Activated naive CD4-positive, alpha-beta T cell treated with anti-CD3 and anti-CD28 coated beads, Interleukin-2, amount 10 ng/mL, durations not matched to agents 7 days and 5 days (primary cell): ENCODE results near the gene PCP4L1.
"Not testable (repeated sequence)": the region's sequence is repeated elsewhere in the genome, so short reads cannot be mapped to it uniquely, and the experiment has no call there.

Source experiments
- CTCF ChIA-PET: fragments of 350-600 bp; sonication (Branson Sonifier 250); formaldehyde crosslinking; loops from one replicate; lab custom pipeline; 2021; ENCODE audit warnings: antibody characterized with exemption; lab: Charles Lee
- DNase-seq: peaks from one replicate; pipeline ENCODE4 v3.0.0-alpha.2; 2020
- H3K27ac Mint-ChIP-seq: one replicate; pipeline ENCODE4 v1.8.0; 2021; ENCODE audit warnings: mild to moderate bottlenecking, moderate library complexity, mixed read lengths
- H3K27me3 Mint-ChIP-seq: one replicate; pipeline ENCODE4 v1.8.0; 2021; ENCODE audit warnings: mild to moderate bottlenecking, mixed read lengths
- H3K36me3 Mint-ChIP-seq: one replicate; pipeline ENCODE4 v1.8.0; 2021; ENCODE audit warnings: mixed read lengths
- H3K4me1 Mint-ChIP-seq: one replicate; pipeline ENCODE4 v1.8.0; 2021; ENCODE audit warnings: mixed read lengths
- H3K4me3 Mint-ChIP-seq: one replicate; pipeline ENCODE4 v1.8.0; 2021; ENCODE audit warnings: mild to moderate bottlenecking, moderate library complexity, mixed read lengths
- H3K9me3 Mint-ChIP-seq: one replicate; pipeline ENCODE4 v1.8.0; 2021; ENCODE audit warnings: mixed read lengths

Gene PCP4L1

DNA sequence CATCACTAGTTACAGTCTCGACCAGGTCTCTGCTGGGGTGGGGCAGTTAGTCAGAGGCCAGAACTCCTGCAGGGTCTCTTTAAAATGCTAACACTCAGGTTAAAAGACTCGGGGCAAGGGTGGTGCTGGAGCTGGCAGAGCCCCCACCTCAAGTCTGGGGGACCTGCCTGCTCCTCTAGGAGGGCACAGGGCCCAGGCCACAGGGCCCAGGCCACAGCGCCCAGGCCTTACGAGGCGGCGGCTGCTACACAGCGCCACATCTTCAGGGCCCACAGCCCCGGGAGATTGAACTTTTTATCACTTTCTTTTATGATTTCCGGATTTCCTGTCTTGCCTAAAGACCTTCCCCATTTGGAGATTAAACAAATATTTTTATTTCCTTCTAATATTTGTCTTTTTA, 40.8 kb downstream of the PCP4L1 start:
- H3K4me1 Mint-ChIP-seq: peaks cover 24% of the 10 kb centered on the region
- H3K4me3 Mint-ChIP-seq: no peak overlapping the region
- CTCF ChIA-PET: no interaction called here
- no peaks in the 10 kb centered on the region for H3K9me3 Mint-ChIP-seq
- no peak for DNase-seq
- H3K36me3 Mint-ChIP-seq: peaks cover under 1% of the 10 kb centered on the region
- H3K27ac Mint-ChIP-seq: no peak overlapping the region
- no peaks in the 10 kb centered on the region for H3K27me3 Mint-ChIP-seq

DNA sequence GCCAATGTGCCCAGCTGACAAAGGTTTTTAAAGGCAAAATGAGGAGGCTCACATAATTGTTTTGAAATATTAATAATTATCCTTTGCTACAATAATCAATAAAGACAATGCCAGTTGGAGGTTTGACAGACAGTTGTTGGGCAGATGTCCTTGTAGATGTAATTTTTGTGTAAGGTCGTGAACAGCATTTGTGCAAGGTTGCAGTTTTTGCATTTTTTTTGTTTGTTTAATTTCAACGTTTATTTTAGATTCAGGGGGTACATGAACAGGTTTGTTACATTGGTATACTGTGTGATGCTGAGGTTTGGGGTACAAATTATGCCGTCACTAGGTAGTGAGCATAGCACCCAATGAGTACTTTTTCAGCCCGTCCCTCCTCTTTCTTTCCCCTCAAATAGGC, 41.9 kb downstream of the PCP4L1 start:
- CTCF ChIA-PET: interaction anchor here (1.7 to 2.7 kb wide), 2 partner anchors 10 to 74 kb away, joined by 4 to 16 read pairs; partner anchors contain the start of gene TOMM40L
- no peak overlapping the region for H3K27ac Mint-ChIP-seq
- H3K27me3 Mint-ChIP-seq: no peaks in the 10 kb centered on the region

DNA sequence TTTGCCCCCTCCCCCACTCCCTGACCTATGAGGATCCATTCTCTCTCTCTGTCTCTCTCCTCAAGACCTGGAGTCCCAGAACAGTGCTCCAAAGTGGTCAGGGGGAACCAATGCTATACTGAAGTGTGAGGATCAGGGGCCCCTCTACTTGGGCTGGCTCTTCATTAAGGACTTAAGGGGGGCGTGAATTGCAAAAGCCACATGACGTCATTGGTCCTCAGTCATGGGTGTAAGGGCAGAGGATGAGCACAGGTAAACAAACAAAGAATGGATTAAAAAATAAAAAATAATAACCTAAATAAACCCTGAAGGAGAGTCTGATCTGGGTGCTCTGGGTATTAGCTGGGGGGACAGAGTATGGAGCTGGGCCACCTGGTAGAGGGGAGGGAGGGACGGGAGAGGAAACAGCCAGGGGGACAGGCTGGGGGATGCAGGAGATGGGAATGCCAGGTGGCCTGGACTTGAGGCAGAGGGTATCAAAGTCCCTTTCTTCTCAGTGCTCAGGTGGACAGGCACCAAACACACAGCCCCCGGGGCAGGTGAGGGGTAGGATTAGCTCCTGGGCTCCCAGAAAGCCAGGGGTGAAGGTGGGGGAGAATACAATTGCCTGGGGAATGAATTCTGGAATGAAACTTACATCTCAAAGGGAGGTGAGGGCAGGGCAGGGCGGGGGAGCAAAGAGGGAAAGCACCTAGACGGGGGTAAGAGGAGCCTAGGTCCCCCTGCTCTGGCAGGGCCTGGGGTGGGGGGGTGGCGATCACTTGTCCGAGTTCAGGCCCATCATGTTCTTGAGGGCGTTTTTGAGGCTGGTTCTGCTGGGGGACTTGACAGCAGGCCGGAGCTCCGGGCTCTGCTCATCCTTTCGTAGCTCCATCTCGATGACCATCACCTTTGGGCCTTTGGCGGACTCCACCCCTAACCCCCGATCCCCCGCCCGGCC, 46.7 kb downstream of the PCP4L1 start:
- peaks cover 4% of the 10 kb centered on the region for H3K36me3 Mint-ChIP-seq
- H3K27ac Mint-ChIP-seq: peak overlapping the region; percentile 79
- H3K4me3 Mint-ChIP-seq: peak overlapping the region; percentile 94
- H3K4me1 Mint-ChIP-seq: peaks cover 47% of the 10 kb centered on the region
- H3K9me3 Mint-ChIP-seq: no peaks in the 10 kb centered on the region
- H3K27me3 Mint-ChIP-seq: peaks cover 8% of the 10 kb centered on the region
- CTCF ChIA-PET: interaction anchor here (1.2 to 3.0 kb wide), 5 partner anchors 9 to 139 kb away, joined by 3 to 9 read pairs (median 7); partner anchors contain the start of genes PPOX and SDHC
- peak; percentile 34 for DNase-seq

More for the DNA sequence above, 41.9 kb downstream of the PCP4L1 start:
- Mint-ChIP-seq H3K9me3 (no peaks in the 10 kb centered on the region), H3K36me3 (peaks cover 1% of the 10 kb centered on the region), H3K4me1 (peaks cover 35% of the 10 kb centered on the region), H3K4me3 (no peak overlapping the region)
- no peak for DNase-seq

DNA sequence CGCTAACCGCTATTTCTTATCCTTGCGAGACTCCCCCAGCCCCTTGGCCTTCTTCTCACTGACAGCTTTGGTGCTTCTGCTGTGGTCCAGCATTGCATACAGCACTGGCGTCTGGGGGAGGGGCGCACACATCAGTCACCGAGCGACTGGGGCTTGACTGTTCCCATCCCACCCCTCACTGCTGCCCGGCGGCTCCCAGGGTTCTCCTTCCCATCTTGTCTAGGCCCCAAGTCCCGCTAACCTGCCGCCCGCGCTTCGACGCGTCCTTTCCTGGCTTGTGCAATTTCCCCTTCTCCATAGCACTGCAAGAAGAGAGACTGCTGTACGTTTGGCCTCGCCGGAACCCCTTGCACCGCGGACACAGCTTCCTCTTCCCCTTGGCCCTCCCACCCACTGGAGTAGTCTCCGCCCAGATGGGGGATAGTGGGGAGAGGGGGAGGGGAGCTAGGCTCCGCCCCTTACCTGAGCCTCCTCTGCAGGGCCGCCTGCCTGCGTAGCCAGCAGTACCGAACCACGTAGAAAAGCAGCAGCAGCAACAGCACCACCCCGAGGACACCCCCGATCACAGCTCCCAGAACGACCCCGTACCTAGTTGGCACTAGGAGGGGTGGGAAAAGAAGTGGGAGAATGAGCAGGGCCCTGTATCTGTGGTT, 47.4 kb downstream of the PCP4L1 start:
- Mint-ChIP-seq H3K27ac (peak overlapping the region; percentile 79), H3K27me3 (peaks cover 10% of the 10 kb centered on the region), H3K36me3 (peaks cover 4% of the 10 kb centered on the region), H3K9me3 (no peaks in the 10 kb centered on the region), H3K4me3 (peak overlapping the region; percentile 94), H3K4me1 (peaks cover 43% of the 10 kb centered on the region)
- CTCF ChIA-PET: interaction anchor here (0.6 to 3.0 kb wide), 9 partner anchors 9 to 151 kb away, joined by 3 to 13 read pairs (median 7); partner anchors contain the start of genes PPOX, SDHC and TOMM40L
- DNase-seq: peak; percentile 92

DNA sequence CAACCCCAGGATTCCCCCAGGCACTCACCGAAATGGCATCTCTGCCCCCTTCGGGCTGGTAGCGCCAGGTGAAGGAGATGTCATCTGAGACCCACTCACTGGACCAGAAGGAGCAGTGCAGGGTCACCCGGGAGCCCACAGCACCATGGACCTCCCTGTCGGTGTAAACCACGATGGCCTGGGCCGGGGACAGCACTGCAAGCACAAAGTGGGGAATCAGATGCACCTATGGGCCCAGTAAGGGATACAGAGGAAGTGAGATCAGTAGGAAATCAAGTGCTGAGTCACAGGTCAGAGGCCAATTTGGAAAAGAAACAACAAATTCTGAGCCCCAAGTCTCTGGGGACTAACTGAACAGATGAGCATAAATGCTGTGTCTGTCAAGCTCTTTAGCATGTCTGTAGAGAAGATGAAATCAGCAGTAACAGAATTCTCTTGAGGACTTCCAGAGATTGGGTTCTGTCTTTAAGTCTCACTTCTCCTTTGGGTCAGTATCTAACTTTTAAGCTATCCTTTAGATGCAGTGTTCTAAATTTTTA, 48.8 kb downstream of the PCP4L1 start:
- Mint-ChIP-seq H3K27me3 (peaks cover 10% of the 10 kb centered on the region), H3K9me3 (no peaks in the 10 kb centered on the region), H3K4me1 (peaks cover 43% of the 10 kb centered on the region), H3K4me3 (no peak overlapping the region), H3K36me3 (peaks cover 4% of the 10 kb centered on the region), H3K27ac (peak overlapping the region; percentile 78)
- CTCF ChIA-PET: interaction anchor here (0.8 to 3.0 kb wide), 7 partner anchors 11 to 141 kb away, joined by 3 to 13 read pairs (median 9); partner anchors contain the start of genes PPOX and TOMM40L
- DNase-seq: peak; percentile 31

DNA sequence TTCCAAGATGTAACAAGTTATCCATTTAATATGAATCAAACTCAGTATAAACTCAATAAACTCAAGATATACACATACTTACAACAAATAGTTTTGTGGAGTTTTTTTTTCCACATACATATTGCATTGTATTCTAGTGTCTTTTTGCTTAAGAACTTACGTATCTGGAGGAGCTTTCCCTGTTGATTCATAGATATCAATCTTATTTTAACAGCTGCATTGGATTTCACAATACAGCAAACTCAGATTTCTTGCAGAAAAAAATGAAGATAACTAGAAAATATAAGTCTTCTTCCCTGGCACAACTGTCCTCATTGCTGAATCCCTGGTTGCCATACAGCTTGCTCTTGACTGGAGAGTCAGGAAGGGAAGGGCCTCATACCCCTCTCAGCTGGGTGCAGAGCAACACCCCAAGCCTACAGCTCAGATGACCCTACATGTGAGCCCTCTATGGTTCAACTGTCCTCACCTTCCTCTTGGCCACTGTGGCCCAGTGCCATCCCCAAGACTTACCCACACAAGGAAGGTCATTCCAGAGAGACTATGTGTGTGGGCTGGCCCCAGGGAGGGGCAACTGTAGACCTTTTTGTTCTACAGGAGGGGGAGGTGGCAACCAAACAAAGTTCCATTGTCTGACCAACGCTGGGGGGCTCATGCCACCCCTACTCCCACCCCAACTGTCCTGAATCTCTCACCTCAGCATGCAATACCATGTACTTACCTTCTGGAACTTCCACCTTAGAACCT, 49.5 kb downstream of the PCP4L1 start:
- H3K27ac Mint-ChIP-seq: peak overlapping the region; percentile 56
- CTCF ChIA-PET: interaction anchor here (0.8 to 3.0 kb wide), 3 partner anchors 74 to 82 kb away, joined by 4 to 9 read pairs (median 9); partner anchors contain the start of gene TOMM40L
- H3K27me3 Mint-ChIP-seq: peaks cover 10% of the 10 kb centered on the region
- H3K9me3 Mint-ChIP-seq: no peaks in the 10 kb centered on the region
- peaks cover 43% of the 10 kb centered on the region for H3K4me1 Mint-ChIP-seq
- no peak for DNase-seq
- H3K36me3 Mint-ChIP-seq: peaks cover 4% of the 10 kb centered on the region
- no peak overlapping the region for H3K4me3 Mint-ChIP-seq

DNA sequence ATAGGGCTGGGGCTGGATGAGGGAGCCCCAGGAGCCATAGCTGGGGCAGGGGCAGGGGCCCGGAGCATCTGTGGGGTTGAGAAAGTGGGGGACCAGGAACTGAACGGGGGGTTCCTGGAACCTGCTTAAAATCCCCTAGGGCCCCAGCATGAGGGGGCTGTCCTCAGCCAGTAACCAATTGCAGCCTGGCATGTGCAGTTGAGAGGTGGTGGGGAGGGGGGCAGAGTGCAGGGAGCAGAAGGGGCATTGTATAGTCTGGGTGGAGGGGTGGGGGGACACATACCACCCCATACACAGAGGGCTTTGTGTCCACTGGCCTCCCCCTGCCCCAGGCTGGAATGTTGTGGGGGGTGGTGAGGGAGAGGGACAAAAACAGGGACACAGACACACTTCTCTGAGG, 51.3 kb downstream of the PCP4L1 start, which contains the start of gene MPZ:
Gene MPZ (minus strand): TSS at position 101 of the 400 bp plus-strand sequence. CDS start 63 bp downstream, at position 38.
- Mint-ChIP-seq H3K27ac (no peak within 1 kb of the TSS), H3K36me3 (peaks cover 3% of the 10 kb centered on the region), H3K4me1 (peaks cover 40% of the 10 kb centered on the region), H3K9me3 (no peaks in the 10 kb centered on the region), H3K27me3 (peaks cover 10% of the 10 kb centered on the region), H3K4me3 (no peak within 1 kb of the TSS)
- CTCF ChIA-PET: no interaction called here
- no peak for DNase-seq

DNA sequence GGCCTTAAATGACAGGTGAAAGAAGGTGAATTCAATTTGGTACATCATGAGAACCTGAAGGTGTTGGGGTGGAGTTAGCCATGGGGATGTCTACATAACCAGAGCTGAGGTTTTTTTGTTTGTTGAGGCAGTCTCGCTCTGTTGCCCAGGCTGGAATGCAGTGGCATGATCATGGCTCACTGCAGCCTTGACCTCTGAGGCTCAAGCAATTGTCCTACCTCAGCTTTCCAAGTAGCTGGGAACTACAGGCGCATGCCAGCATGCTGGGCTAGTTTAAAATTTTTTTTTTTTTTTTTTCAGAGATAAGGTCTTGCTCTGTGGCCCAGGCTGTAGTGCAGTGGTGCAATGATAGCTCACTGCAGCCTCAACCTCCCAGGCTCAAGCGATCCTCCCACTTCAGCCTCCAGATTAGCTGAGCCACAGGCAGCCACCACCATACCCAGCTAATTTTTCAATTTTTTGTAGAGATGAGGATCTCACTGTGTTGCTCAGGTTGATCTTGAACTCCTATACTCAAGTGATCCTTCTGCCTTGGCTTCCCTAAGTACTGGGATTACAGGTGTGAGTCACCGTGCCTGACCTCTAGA, 53.1 kb downstream of the PCP4L1 start:
- H3K4me1 Mint-ChIP-seq: peaks cover 36% of the 10 kb centered on the region
- no peaks in the 10 kb centered on the region for H3K9me3 Mint-ChIP-seq
- peaks cover 10% of the 10 kb centered on the region for H3K27me3 Mint-ChIP-seq
- no peaks in the 10 kb centered on the region for H3K36me3 Mint-ChIP-seq
- DNase-seq: no peak
- CTCF ChIA-PET: interaction anchor here (1.0 kb wide), 1 partner anchor 71 kb away, joined by 3 read pairs; no protein-coding TSS in a partner anchor
- H3K4me3 Mint-ChIP-seq: no peak overlapping the region
- H3K27ac Mint-ChIP-seq: no peak overlapping the region

DNA sequence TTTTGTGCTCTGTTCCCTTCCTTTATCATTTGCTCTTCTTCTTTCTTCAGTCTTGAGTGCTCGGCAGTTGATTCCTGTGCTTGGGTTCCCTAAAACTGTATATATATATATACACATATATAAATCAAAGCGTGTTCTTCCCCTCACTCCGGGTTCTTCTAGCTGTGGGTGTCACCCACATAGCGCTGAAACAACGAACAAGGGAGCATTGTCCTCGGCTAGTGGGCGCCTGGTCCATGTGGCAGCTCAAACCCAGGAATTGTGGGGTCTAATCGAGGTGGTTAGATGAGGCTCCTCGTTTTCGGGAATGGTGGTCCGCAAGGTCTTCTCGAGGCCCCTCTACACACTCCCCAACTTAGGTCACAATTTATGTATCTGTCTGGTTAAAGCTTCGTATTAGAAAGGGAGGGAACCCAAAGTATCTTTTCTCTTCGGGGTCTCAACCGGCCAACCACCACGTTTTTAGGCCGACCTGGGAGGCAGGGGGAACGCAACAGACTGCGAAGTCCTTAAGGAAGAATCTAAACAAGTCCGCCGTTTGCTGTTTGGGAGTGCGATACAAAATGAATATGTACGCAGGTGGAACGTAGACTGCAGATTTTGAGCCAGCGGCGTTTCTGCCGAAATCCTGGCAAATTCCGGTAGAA, 55.1 kb downstream of the PCP4L1 start:
- H3K27me3 Mint-ChIP-seq: peaks cover 10% of the 10 kb centered on the region
- peak overlapping the region; percentile 97 for H3K4me3 Mint-ChIP-seq
- peaks cover 4% of the 10 kb centered on the region for H3K36me3 Mint-ChIP-seq
- H3K4me1 Mint-ChIP-seq: peaks cover 29% of the 10 kb centered on the region
- no peaks in the 10 kb centered on the region for H3K9me3 Mint-ChIP-seq
- peak overlapping the region; percentile 93 for H3K27ac Mint-ChIP-seq
- CTCF ChIA-PET: interaction anchor here (0.9 to 2.0 kb wide), 7 partner anchors 13 to 148 kb away, joined by 3 to 6 read pairs (median 4); partner anchors contain the start of genes CFAP126, PPOX and TOMM40L
- DNase-seq: no peak

DNA sequence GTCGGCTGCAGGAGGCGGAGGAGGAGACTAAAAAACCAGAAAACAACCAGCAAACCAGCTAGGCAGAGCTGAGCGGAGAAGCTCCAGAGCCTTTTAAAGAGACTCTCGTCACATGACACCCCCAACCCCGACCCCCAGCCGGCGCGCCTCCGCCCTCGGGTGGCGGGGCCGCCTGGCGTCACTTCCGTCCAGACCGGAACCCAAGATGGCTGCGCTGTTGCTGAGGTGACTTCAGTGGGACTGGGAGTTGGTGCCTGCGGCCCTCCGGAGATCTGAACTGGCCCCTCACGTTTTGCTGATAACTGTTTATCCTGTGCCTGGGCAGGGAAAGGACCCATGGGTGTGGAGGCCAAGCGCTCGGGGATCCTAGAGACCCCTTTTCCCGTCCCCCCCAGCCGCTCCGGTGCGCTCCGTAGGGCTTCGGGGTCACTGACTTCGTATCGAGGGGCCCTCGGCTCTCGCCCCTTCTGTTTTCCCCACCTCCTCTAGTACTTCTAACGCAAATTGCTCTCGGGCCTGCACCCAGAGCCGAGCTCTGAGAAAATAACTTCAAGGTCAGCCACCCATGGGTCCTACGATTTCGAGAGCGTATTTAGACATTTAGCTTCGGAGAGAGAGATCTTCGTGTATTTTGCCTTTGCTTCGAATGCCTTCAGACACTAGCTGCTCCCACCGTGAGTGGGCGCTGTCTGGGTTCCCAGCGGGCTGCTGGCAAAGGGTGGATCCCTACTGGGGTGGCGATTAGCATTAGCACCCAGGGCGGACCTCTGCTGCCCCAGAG, 55.8 kb downstream of the PCP4L1 start, which contains the start of gene SDHC:
Gene SDHC (plus strand): TSS at position 181 of the 781 bp plus-strand sequence. CDS start 25 bp downstream, at position 206.
- CTCF ChIA-PET: interaction anchor here (0.9 to 2.0 kb wide), 6 partner anchors 8 to 149 kb away, joined by 3 to 6 read pairs (median 4); partner anchors contain the start of genes CFAP126 and PPOX

DNA sequence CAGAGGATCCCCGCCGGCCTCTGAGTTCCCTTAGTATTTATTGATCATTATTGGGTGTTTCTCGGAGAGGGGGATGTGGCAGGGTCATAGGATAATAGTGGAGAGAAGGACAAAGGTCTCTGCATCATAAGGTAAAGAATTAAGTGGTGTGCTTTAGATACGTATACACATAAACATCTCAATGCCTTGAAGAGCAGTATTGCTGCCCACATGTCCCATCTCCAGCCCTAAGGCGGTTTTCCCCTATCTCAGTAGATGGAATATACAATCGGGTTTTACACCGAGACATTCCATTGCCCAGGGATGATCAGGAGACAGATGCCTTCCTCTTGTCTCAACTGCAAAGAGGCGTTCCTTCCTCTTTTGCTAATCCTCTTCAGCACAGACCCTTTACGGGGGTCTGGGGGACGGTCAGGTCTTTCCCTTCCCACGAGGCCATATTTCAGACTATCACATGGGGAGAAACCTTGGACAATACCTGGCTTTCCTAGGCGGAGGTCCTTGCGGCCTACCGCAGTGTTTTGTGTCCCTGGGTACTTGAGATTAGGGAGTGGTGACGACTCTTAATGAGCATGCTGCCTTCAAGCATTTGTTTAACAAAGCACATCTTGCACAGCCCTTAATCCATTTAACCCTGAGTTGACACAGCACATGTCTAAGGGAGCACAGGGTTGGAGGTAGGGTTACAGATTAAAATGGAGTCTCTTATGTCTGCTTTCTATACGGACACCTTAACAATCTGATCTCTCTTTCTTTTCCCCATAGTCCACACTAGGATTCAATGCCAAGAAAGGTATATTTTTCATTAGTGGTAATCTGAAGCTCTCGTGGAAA, 57.5 kb downstream of the PCP4L1 start:
- CTCF ChIA-PET, H3K9me3 Mint-ChIP-seq, H3K36me3 Mint-ChIP-seq, DNase-seq, H3K27me3 Mint-ChIP-seq: not testable (repeated sequence)
- peaks cover 29% of the 10 kb centered on the region for H3K4me1 Mint-ChIP-seq
- peak overlapping the region; percentile 45 for H3K27ac Mint-ChIP-seq
- H3K4me3 Mint-ChIP-seq: peak overlapping the region; percentile 97

More for the DNA sequence above, 55.8 kb downstream of the PCP4L1 start, which contains the start of gene SDHC:
- peak; percentile 95 for DNase-seq
- H3K36me3 Mint-ChIP-seq: peaks cover 4% of the 10 kb centered on the region
- H3K27me3 Mint-ChIP-seq: peaks cover 10% of the 10 kb centered on the region
- H3K4me3 Mint-ChIP-seq: peak within 1 kb of the TSS; percentile 97
- no peaks in the 10 kb centered on the region for H3K9me3 Mint-ChIP-seq
- H3K4me1 Mint-ChIP-seq: peaks cover 29% of the 10 kb centered on the region
- peak within 1 kb of the TSS; percentile 93 for H3K27ac Mint-ChIP-seq
